DMS53 treated with DMSO at 0.1 percent for 48 hours (cell line): ENCODE results near the gene SPECC1.

Experiments used
- DNase-seq: peaks from one replicate; lab custom pipeline; 2025; ENCODE audit not compliant: unreplicated experiment; lab: John Stamatoyannopoulos, UW

SPECC1 gene

GRCh38 chr17:20266806-20267458 lies 257.8 kb downstream of the SPECC1 start:
- no peak for DNase-seq

DNA sequence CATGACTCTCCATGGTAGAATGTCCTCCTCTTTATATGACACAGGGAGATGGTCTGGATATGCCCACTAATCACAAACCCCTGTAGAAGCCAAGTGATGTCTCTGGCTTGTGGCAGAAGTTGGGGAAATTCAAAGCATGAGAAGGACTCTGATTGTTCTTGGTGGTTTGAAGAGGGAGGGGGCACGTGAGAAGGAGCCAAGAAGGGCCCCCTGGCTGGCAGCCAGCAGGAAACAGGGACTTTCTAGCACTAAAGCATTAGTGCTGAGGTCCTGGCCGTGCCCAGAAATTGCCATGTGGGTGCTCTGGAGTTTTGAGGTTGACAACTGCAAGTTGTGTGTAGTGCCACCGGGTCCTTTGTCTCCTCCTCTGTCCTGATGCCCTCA lies 258.3 kb downstream of the SPECC1 start:
- DNase-seq, result no peak

DNA sequence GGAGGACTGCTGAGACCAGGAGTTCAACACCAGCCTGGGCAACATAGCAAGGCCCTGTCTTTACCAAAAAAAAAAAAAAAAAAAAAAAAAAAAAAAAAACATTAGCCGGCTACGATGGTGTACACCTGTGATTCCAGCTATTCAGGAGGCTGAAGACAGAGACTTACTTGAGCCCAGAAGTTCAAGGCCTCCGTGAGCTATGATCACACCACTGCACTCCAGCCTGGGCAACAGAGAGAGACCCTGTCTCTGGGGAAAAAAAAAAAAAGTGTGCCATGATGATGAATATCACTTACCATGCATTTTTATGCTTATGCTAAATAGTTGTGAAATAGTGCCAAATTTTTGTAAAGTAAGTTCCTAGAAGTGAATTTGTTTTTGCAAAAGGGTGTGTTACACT lies 261.2 kb downstream of the SPECC1 start:
- DNase-seq, result no peak

DNA sequence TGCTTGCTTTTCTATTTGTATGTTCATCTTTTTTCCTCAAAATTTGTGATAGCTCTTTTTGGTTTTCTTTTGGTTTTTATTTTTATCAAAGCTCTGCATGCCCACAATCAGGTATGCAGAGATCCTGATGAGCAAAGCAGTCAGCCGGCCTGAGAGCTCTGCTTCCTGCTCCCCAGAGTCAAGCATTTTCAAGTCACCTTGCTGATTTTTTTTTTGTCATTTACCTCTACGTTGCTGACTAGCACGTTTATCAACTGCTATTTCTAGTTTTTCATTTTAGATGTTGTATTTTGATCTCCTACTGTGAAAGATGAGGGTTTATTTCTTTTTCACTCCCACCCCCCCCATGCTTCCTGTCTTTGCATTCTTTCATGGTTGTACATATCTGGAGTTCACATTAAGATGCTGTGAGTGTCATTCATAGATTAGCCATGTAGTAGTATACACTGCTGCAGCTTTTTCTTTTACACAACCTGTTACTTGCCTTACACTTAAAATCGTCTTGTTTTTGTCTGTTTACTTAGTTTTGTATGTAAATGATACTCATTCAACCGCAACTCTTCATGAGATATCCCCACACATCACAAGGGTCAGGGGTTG lies 262.0 kb downstream of the SPECC1 start:
- DNase-seq, result no peak

GRCh38 chr17:20273741-20274500 lies 264.8 kb downstream of the SPECC1 start:
- no peak for DNase-seq

- DNase-seq, result no peak
Measured at GRCh38 chr17:20275653-20276052, 266.5 kb downstream of the SPECC1 start.

DNA sequence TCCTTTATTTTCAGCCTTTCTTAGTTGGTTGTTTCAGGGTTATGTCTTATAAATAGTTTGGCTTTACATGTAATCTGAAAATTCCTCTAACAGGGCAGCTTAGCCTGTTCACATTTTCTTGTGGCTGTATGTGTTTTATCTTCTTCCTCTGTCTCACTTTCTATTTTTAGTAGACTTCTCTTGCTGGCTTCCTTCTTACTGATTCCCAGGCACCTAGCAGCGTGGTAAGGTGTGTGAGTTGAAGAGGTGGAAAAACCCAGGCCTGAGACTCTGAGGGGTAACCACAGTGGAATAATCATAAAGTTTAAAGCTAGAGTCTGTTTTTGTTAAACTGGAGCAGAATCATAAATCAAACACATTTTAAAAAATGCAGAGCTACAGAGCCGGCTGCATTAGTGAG lies 267.3 kb downstream of the SPECC1 start:
- DNase-seq, result no peak

GRCh38 chr17:20278805-20279204 lies 269.6 kb downstream of the SPECC1 start:
- no peak for DNase-seq

GRCh38 chr17:20279631-20280030 lies 270.5 kb downstream of the SPECC1 start:
- no peak for DNase-seq

GRCh38 chr17:20280051-20280450 lies 270.9 kb downstream of the SPECC1 start:
- no peak for DNase-seq

GRCh38 chr17:20280851-20281250 lies 271.7 kb downstream of the SPECC1 start:
- no peak for DNase-seq

- DNase-seq, result no peak
Measured at GRCh38 chr17:20281860-20282259, 272.7 kb downstream of the SPECC1 start.

DNA sequence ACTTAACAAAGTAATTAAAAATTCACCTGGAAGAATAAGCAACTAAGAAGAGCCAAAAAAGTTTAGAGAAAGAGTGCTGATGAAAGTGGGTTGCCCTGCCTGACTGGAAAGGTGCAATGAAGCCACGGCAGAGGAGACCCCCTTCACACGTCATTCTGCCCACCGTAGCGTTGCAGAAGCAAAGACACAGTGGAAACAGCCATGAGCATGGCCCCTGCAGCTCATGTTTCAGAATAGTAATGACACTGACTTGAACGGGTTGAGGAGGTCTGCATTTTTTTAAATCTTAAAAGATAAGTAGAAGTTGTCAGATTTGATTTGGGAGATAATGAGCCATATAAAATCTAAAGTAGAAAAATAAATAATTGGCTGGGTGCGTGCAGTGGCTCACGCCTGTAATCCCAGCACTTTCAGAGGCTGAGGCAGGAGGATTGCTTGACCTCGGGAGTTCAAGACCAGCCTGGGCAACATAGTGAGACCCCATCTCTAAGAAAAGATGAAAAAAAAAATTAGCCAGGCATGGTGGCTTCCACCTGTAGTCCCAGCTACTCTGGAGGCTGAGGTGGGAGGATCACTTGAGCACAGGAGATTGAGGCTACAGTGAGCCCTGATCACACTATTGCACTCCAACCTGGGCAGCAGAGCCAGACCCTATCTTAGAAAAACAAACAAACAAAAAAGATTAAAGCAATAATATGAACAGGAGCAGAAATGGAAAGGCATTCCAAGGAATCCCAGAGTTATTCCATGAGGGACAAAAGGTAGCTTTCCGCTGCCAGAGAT lies 273.6 kb downstream of the SPECC1 start:
- no peak for DNase-seq

GRCh38 chr17:20284022-20284421 lies 274.9 kb downstream of the SPECC1 start:
- no peak for DNase-seq

GRCh38 chr17:20284570-20285295 lies 275.6 kb downstream of the SPECC1 start:
- no peak for DNase-seq

GRCh38 chr17:20289984-20290383 lies 280.8 kb downstream of the SPECC1 start:
- DNase-seq, result no peak

- no peak for DNase-seq
Measured at GRCh38 chr17:20291853-20292252, 282.7 kb downstream of the SPECC1 start.

DNA sequence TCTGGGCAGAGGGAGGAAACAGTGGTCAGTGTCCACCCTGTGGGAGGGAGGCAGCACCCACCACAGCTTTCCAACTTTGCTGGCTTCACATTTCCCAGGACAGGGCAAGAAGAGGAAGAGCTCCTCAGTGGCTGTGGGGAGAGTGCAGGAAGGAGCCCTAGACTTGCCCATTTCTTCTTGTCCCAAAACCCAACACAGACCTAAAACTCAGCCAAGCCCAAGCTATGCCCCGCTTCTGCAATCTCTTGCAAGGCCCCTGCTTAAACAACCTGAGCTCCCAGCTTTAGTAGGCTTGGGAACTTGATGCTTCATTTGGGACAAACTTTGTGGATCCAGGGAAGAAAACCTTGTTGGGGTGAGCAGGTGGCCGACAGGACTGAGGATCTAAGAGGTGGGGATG lies 284.3 kb downstream of the SPECC1 start:
- DNase-seq, result no peak

- no peak for DNase-seq
Measured at GRCh38 chr17:20294120-20294519, 285.0 kb downstream of the SPECC1 start.

- DNase-seq, result no peak
Measured at GRCh38 chr17:20299013-20299412, 289.9 kb downstream of the SPECC1 start.

GRCh38 chr17:20300436-20300934 lies 291.3 kb downstream of the SPECC1 start:
- DNase-seq, result no peak
